HG02943 (cell line): ENCODE data around the gene TBX1.

Source experiments
- ATAC-seq: cut with Tn5 transposase; IDR thresholded peaks from one replicate; pipeline ENCODE4 v1.9.1; 2021; ENCODE audit warnings: mild to moderate bottlenecking, low read depth, moderate library complexity; ENCODE audit not compliant: unreplicated experiment

The TBX1 gene

DNA sequence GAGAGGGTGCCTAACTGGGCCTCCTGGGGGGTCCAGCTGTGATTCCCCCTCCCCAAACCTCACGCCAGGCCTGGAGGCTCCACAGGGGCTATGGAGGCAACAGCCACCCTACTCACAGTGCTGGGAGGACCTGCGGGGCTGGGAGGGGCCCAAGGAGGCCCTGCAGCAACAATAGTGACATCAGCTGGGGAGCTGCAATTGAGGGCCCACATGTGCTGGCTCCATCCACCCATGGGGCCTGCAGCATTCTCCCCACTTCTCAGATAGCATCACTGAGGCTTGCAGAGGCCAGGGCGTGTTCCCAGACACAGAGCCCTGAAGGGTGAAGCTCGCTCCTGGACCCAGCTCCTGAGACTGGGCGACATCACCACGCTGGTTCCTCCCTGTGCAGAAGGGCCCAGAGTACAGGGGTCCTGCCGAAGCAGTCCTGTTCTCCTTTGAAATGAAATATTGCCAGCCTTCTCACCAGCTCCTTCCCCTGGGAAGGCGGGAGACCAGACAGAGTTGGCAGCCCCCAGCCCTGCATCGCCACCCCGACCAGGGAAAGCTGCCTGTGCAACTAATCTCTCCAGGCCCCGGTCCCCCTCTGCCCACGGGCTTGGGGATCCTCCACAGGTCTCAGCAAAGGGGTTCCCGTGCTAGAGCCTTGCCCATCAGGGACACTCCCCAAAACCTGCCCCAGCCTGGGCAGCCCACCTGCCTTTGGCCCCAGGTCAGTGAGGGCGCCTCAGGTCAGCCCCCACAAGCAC lies 8.9 kb upstream of the TBX1 start:
- ATAC-seq: no peak

DNA sequence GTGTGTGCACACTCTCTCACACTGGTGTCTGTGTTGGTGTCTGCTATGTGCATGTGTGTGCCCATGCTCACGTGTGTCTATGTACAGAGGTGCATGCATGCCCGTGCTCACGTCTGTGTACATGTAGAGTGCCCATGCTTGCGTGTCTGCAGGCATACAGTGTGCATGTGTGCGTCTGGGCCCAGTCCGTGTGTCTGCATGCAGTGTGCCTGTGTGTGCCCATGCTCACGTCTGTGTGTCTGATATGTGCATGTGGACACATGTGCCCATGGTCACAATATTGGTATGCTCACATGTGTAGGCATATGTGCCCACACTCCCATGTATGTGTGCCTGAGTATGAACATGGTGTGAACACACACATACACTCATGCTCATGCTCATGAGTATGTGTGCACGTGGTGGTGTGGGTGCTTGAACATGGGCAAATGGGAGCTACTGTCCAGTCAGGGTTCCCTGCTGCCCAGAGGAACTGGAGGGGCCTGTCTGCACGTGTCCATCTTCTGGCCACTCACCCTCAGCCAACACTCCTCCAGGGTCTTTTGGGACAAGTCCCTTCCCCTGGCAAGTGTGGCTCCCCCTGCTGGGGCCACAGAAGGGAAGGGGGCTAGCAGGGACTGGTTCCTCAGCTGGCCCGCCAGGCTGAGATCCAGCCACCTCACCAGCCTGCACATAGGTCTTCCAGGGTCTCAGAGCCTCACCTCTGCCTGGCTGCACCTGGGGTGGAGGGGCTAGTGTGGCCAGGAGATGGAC lies 7.3 kb upstream of the TBX1 start:
- ATAC-seq: no peak

DNA sequence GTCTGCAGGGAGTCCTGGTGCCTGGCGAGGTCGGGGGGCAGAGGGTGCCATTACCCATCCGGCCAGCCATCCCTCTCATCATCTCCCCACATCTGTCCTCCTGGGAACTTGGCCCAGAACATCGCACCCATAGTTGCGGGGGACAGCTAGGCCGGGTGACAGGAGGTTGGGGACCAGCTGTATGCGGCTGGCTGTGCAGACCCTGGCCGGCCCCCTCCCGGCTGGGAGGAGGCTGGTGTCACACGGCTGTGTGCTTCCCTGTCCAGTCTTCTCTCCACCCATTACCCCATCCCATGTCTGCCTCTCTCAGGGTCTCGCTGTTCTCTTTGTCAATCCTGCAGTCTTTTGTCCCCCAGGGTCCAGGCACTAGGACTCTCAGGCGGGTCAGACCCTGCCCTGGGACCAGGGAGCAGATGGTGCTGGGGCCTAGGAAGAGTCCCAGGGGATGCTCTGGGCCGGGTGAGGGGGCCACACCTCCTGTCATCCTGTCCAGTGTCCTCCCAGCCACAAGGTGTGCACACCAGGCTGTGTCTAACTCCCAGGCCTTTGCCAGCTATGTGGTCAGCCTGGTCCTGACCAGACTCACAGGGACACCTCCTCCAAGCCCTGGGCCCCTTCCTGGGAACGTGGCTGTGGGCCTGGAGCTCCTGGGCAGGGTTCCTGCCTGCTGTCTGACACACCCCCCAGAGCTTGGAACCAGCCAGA lies 6.4 kb upstream of the TBX1 start:
- no peak for ATAC-seq

DNA sequence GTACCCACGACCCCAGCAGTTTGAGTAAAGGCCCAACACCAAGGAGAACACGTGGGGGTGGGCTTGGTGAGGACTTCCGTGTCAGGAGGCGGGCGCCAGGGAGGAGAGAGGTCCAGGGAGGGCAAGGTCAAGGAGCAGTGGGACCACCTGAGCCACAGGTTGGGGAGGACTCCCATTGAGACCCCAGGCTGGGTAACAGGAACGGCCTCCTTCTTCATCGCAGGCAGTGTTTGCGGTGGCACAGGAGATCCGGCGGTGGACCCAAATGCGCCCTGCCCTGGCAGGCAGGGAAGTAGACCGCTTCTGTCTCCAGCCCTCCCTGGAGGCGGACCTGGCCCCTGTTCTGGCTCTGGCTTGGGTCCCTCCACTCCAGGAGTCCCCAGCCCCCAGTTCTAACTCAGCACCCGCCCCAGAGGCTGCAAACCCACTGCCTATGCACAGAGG lies 5.9 kb upstream of the TBX1 start:
- ATAC-seq: no peak

DNA sequence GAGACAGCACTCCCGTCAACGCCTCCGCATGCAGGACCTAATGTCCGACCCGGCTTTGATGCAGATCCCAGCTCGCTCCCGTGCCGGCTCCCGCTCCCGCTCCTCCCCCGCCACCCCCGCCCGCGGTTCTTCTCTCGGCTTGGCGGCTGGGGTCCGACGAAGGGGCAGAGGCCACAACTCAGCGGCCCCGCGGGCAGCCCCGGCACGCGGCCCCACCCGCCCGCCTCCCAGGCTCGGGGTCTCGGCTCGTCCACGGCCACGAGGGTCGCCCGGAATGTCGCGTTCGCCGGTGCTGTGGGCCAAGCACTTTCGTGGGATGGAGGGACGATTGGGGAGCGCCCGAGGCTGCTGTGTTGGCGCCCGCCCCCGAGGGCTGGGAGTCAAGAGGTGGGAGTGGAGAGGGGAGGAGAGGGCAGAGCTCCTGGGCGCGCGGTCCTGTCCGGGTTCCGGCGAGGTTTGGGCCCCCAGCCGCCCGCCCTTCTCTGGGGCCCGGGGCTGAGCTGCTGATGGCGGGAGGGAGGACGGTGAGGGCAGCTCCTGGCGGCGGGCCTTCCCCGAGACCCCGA lies 5.3 kb upstream of the TBX1 start:
- no peak for ATAC-seq

DNA sequence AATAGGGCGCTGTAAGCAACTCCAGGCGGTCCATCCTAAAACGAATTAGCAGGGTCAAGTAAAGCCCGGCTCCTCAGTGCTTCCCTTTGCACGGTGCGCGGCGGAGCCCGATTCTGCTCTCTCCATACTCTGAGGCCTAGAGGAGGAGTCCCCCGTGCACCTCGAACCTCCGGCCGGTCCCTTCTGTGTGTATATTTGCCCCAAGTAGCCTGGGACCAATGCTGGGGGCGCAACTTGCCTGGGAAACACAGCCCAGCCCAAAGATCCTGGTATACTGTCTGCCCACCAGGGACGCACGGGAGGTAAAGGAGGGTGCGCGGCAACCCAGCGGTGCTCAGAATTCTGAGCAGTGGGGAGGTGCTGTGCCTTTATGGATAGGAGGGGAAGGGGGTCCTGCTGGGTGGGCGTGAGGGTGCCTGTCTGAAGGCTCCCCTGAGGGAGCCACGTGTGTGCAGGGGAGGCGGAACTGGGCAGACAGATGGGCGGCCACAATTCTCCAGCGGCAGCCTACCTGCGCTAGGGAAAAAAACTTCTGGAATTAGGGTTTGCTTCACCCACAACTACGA lies 4.8 kb upstream of the TBX1 start:
- ATAC-seq: no peak

DNA sequence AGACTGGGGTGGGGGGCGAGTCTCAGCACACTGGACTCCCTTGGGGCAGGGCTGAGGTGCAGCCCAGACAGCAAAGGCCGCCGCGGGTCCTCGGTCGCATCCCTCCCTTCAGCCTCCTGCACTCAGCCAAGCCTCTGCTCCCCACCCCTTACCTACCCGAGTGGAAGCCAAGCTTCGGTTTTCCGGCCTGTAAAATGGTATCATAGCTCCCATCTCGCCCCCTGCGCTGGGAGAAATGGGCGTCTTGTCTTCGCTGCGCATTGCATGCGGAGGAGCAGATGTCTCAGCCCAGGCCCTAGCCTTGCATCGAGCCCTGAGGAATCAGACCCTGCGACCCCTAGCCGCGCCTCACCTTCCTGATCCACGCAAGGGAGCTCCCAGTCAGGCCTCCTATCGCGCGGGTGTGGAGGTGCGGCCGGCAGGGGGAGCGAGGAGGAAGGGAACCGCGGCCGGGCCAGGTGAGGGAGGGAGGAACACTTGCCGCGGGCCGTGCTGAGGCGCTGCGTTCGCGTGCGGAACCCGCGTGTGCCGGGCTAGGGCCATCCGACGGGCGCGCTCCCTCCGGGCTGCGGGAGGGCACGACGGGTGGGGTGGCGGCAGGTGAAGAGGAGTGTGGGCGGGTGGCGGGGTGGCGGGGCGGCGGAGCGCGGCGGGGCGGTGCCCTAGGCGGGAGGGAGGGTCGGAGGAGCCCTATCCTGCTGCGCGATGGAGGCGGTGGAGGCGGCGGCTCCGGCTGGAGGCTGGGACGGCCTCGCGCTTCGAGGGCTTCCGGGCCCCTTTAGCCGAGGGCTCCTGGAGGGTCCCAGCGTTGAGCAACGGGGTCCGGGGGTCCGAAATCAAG lies 4.1 kb upstream of the TBX1 start:
- no peak for ATAC-seq

DNA sequence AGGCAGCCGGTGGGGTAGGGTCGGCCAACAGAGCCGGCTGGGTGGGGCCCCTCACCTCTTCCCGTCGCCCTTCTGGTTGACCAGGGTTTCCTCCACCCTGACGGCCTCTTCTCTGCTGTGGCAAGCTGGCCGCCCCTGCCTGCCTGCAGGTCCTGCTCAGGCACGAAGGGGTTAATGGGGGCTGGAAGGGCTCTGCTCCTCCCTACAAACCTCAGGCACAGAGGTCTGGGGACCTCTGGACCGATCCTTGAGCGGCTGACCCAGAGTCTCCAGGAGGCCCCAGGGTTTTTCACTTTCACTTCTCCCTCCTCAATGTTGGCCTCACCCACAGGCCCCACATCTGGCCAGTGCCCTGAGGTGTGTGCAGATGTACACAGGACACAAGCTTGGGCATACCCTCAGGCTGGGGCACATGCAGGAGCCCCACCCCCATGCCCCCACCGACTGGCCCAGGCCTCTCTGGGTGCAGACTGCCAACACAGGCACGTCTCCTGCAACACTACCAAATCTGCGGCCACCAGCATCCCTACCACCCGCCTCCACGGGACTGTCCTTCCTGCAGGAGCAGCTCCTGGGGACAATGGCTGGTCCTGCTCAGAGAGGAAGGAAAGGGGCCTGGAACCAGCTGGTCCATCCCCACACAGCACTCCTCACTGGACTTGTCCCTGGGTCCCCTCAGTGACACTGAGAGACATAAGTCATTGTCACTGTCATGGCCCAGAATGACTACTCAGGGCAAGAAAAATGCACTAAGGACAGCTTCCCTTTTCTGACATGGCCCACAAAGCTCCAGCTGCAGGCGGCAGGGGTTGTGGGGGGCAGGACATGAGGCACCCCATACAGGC lies 3.2 kb upstream of the TBX1 start:
- ATAC-seq: no peak

DNA sequence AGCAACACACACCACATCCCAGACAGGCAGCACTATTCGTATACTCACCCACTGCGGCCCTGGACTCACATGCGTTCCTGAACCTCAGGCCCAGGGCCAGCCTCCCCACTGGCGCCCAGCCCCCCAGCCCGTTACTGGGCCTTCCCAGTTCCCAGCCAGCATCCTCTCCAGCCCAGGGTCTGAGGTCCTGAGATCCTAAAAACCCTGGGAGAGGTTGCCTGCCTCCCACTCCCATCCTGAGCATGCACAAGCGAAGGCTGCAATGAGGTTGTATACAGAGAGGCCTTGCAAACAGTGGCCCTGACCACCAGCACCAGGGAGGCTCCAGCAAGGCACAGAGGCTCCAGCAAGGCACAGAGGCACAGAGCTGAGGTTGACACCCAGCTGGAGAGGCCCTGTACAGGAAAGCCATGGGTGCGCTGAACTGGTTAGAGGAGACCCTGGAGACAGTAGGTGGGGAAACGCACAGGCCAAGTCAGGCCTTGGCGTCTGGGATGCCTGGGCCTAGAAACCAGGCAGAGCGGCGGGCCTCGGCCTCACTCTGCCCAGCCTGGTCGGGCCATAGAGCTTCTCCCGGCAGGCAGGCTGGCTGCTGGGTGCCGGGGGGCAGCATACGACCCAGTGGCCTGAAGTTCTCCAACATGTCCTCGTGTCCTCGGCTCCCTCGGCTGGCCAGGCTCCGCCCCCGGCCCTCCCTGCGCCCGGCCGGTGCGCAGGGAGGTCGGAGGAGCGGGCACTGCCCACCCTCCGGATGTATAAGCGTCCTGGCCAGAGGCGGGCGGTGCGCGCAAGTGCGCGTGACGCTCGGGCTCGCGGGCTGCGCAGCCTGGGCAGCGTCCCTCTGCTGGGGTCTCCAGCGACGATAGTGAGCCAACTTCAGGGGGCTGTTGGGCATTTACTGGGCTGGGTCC lies 2.3 kb upstream of the TBX1 start:
- no peak for ATAC-seq

DNA sequence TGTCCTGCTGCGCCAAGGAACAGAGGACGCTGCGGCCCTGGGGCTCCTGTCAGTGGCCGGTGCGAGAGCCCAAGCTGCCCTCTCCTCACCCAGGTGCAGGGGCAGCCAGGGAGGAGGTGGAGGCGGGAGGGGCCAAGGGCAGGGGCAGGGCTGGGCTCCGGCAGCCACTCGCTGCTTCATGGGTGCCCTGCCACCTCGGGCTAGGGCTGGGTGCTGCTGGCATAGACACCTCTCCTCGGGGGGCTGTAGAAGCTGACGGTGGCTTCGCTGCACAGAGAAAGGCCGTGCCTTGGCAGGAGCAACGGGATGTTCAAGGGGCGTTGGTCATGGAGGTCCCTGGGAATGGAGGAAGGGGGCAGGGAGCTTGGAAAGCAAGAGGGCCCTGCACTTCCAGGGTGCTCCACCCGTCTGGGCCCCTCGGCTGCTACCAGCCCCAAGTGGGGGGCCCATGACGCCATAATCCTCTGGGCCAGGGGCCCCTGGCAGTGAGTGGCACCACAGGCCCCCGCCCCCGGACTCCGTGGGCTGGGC lies 1.6 kb upstream of the TBX1 start:
- ATAC-seq: no peak

DNA sequence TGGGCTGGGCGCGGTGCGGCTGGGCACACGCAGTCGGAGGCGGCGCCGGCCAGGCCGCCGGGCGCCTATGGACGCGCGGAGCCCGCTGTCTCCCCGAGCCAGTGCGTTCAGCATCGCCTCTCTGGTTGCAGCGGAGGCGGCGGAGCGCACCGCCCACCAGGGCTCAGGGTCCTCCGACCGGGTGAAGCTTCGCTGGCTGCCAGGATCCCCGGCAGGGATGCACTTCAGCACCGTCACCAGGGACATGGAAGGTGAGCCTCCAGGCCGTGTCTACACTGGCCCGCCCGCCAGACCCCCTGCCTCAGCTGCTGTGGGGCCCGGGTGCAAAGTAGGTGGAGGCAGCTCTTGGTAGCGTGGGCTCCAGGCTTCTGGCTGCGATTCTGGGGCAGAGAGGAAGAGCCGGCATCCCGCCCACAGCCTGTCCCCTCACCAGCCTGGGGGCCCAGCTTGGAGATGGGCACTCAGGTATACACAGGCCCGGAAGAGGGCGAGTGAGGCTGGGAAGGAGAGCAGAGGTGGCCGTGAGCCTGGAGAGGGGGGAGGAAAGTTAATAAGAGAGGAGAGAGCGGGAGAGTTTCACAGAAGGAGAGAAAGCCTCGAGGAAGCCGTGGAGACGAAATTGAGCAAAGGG lies 1.0 kb upstream of the TBX1 start:
- ATAC-seq: no peak

DNA sequence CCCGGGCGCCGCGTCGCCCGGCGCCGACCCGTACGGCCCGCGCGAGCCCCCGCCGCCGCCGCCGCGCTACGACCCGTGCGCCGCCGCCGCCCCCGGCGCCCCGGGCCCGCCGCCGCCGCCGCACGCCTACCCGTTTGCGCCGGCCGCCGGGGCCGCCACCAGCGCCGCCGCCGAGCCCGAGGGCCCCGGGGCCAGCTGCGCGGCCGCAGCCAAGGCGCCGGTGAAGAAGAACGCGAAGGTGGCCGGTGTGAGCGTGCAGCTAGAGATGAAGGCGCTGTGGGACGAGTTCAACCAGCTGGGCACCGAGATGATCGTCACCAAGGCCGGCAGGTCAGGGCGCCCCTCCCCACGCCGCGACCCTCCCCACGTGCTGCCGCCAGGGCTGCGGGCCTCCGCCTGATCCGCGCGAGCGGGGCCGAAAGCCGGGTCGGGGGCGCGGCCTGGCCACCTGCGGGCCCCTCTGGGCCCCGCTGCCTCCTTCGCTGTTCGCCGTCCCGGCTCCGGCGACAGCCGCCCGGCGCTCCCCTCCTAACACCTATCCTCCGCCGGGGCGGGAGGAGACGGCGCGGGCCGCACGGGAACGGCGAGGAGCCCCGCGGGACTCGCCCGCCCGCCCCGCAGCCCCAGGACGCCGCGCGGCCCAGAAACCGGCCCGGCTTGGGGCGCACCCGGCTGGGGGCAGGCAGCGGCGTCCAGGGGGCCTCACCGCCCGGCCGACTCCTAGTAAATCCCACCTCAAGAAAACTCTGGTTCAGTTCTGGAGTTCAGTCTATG lies 560 bp downstream of the TBX1 start:
- no peak for ATAC-seq

DNA sequence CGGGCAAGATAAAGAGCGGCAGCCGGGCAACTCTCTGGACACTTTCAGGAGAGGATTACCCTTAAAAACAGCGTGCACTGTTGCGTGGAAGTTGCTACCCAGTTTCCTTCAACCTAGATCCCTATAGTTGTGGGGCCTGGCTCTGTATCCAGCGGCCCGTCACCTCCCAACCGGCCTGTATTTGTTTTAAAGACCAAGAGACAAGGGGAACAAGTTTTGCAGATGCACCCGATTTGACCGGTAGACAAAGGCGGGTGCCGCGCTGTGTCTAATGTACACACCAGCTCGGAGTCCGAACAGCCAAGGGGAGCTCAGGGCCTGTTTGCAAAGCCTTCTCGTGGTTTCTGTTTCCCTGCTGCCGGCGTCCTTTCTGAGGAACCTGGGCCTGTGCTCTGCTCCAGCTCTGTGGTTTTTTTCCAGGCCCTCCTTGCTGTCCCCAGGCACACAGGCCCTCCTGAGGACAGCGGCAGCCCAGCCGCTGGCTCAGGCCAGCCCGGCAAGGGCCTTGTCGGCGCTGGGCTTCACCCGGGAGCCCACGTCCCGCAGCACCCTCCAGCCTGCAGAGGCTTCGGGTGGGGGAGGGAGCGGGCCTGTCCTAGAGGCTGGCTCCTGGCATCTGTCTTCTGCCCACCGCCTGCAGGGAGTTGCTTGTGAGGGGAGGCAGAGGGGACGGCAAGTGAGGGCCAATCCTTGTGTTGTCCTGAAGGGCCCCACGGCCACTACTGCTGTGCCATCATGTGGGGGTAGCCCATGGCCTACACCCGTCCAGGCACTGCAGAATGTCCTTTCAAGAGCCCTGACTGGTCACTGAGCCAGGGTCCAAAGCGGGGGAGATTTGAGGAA lies 1.4 kb downstream of the TBX1 start:
- no peak for ATAC-seq

DNA sequence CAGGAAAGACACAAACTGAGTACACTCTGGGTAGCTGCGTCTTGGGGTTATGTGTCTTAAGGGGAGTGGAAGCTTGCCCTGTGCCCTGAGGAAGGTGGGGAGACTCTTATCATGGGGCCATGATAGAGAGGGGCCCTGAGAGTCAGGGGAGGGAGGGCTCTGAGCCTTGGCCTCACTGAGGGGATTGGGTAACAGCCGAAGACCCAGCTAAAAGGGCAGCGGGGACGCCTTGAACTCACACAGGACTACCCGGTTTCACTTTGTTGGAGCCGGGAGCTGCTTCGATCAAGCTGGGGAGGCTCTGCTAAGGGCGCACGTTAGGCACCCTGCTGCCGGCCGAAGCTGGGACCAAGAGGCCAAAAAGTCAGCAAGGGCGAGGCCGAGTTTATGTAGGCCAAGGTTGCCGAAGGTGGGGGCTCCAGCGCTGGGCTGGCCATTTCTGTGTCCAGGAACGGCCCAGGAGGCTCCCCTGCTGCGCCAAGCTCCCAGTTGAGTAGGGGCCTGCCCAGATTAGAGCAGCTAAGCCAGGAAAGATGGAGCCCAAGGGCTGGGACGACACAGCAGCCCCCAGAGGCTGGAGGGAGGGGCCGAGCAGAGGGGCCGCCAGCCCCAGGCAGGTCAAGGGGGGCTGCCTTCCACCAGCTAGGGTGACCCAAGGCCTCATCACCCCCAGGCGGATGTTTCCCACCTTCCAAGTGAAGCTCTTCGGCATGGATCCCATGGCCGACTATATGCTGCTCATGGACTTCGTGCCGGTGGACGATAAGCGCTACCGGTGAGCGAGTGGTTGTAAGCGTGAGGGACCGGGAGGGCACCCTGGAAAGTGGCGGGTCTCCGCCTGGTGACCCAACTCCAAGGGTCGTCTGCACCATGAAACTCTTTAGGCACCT lies 2.2 kb downstream of the TBX1 start:
- no peak for ATAC-seq
